ENCODE results near the gene NXT2.
"Not testable (repeated sequence)": the region's sequence is repeated elsewhere in the genome, so short reads cannot be mapped to it uniquely, and the experiment has no call there.

Gene NXT2

DNA sequence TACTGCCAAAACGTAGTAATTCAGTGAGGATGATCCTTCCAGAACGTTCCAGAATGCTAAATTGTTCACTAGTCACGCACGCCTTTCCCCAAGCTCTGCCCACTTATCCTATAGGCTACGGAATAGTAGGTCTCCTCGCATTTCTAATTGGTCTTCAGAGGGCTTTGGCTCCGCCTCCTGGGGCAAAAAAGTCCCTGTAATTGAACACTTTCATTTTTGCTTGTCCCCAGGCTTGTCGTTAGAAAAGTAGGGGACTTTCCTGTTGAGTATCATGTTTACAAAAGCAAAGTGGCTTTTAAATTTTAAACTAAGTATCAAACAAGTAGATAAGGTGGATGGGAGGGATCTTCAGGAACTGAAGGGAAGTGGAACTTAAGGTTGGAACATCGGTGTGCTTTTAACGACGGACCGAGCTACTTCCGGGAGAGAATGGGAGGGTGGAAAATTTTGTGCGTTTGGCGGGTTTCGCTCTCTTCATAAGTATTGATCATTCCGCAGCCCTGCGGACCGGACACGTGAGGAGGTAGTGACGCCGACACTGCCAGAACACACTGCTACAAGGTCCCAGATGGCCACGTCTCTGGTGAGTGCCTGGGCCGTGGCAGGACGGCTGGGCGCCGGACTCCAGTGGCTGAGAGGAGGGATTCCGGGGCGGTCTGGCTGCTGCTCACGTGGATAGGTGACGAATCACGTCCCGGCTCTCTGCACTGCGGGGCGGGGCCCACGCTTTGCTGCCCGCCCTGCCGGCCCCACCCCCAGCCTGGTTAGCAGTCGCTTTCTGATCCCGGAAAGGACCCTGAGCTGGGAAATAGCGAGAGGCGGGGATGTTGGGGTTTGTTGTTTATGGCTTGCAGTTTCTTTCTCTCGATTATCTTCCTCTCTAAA lies at the start of gene NXT2:
NXT2 (plus strand) TSS at position 406 of the 885 bp plus-strand sequence; CDS start at position 569, 163 bp downstream.
- DNase-seq (ENCODE audit: low read depth, low spot score): peak; percentile 95

DNA sequence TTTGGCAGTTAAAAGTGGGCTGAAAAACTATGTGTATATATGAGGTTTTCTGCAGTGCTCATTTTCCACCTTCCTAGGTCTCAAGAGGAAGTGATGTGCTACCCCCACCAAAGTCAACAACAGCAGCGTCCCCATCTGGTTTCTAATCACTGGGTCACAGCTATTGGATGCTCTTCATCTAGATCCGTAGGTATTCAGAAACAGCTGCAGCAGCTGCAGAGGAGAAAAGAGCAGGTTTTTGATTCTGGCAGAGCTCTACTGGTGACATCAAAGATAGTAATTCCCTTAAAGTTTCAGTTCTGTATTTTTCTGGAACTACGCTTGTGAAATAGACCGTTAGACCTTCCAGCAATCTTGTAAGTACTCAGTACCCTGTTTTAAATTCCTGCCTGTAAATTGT lies 49.0 kb upstream of the NXT2 start:
- no peak for DNase-seq (ENCODE audit: low read depth, low spot score)

DNA sequence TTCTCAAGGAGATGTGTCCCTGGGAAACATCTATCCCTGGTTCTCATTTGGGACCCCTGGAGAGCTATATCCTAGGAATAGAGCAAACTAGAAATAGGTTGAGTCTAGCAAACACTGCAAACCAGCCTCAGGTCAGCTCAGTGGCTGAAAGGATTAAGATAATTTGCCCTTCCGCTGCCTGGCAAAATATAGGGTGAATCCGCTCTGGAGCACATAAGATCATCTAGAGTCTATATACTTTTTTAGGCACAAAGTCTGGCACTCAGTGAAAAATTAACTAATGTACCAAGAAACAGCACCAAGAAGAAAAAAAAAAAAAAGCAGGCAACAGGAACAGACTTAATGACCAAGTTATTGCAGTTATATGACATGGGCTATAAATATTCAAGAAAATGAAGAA lies 47.5 kb upstream of the NXT2 start:
- DNase-seq (ENCODE audit: low read depth, low spot score): no peak

DNA sequence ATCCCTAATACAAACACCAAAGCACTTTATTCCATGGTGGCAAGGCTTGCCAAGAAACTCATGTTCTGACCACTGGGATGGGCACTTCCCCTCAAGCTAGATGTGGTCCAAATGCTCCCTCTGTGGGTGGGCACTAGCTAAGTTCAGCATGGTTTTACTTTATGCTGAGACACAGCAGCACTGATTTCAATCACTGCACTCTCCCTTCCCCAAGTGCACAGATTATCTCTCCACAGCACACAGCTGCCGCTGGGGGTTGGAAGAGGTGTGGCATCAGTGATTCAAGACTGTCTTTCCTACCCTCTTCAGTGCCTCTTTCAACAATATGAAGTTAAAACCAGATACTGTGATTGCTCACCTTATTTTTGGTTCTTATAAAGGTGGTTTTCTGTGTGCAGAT lies 38.2 kb upstream of the NXT2 start:
- no peak for DNase-seq (ENCODE audit: low read depth, low spot score)

DNA sequence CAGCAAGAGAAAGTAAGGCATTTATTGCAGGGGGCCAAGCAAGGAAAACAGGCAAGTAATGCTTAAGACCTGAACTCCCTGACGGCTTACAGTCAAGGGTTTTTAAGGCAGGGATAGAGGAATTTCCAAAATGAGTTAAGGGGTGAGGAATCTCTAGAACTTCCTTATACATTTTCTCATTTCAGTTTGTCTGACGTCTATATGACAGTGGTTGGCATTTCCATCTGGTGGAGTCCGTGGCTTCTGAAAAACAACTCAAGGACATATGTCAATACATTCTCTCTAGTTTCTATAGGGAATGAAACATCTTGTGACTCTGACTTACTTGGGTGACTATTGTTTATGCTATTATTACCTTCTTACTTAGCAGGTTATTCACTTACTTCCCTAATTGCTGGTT lies 35.5 kb upstream of the NXT2 start:
- no peak for DNase-seq (ENCODE audit: low read depth, low spot score)

DNA sequence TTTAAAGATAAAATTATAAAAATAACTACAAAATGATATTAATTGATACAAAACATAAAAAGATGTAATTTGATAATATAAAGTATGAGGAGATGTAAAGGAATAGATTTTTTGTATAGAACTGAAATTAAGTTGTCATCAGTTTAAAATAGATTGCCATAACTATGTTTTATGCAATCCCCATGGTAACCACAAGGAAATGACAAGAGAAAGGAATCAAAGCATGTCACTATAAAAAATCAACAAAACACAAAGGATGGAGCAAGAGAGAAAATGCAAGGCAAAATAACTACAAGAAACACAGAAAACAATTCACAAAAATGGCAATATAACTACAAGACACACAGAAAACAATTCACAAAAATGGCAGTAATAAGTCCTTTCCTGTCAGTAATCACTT lies 27.7 kb upstream of the NXT2 start:
- no peak for DNase-seq (ENCODE audit: low read depth, low spot score)

DNA sequence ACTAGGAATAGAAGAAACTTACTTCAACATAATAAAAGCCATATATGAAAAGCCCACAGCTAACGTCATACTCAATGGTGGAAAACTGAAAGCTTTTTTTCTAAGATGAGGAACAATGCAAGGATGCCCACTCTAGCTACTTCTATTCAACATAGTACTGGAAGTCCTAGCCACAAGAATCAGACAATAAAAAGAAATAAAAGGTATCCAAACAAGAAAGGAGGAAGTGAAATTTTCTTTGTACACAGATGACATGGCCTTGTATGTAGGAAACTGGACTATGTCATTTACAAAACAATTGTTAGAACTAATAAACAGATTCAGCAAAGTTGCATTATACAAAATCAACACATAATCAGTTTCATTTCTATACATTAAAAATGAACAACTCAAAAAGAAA lies 25.5 kb upstream of the NXT2 start:
- DNase-seq (ENCODE audit: low read depth, low spot score): no peak

DNA sequence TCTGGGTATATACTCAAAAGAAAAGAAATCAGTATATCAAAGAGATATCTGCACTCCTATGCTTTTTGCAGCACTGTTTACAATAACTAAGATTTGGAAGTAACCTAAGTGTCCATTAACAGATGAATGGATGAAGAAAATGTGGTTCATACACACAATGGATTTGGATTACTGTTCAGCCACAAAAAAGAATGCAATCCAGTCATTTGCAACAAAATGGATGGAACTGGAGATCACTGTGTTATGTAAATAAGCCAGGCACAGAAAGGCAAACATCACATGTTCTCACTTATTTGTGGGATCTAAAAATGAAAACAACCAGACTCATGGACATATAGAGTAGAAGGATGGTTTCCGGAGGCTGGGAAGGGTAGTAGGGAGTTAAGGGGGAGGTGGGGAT lies 17.6 kb upstream of the NXT2 start:
- DNase-seq (ENCODE audit: low read depth, low spot score): no peak

DNA sequence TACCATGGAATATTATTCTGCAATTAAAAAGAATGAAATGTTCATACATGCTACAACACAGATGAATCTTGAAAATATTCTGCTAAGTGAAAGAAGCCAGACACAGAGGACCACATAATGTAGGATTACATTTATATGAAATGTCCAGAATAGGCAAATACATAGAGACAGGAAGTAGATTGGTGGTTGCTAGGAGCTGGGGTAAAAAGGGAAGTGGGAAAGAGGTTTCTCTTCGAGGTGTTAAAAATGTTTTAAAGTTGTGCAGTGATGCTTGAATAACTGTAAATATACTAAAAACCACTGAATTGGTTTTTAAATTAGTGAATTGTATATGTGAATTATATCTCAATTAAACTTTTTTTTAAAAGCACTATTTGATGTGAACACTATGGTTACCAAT lies 3.6 kb upstream of the NXT2 start:
- DNase-seq (ENCODE audit: low read depth, low spot score): no peak

DNA sequence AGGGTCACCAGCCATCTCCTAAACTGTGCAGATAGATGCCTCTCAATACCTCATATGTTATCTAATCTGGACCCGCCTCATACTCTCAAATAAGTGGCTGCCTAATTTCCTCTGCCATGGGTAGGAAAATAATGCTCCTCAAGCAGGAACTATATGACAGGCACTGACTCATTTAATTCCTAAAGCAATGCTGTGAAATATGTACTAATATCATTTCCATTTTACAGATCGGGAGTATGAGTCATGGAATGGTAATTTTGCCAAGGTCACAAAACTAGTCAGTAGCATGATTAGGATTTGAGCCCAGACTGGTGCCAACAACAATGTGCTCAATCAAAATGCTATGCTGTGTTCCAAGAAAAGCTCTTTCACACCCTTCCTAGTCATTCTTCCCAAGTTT lies 3.0 kb upstream of the NXT2 start:
- no peak for DNase-seq (ENCODE audit: low read depth, low spot score)

DNA sequence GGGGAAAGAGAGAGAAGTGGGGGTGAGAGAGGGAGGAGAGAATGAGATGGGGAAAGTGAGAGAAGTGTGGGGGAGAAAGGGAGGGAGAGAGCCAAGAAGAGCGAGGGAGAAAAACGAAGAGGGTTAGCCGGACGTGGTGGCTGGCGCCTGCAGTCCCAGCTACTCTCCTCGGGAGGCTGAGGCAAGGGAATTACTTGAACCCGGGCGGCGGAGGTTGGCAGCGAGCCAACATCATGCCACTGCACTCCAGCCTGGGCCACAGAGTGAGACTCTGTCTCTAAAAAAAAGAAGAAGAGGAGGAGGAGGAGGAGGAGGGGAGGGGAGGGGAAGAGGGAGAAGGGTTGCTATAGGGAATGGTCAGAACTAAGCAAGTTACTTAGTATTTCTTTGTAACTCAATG lies 1.7 kb upstream of the NXT2 start:
- DNase-seq (ENCODE audit: low read depth, low spot score): no peak

DNA sequence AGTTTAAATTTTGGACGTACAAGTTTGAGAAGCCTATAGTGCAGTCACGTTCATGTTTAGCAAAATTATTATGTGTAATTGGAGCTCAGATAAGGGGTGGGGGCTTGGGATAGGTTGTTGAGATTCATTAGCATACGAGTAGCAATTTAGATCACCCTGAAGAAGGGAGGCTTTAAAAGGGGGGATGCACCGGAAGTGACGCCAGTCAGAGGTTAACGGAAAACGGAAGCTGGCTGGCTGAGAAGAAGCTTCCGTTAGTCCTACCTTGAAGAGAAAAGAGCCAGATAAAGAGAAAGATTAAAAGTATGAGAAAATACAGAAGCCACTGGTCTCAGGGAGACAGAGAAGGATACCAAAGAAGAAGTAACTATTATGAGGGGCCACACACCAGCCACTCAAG lies 1.1 kb upstream of the NXT2 start:
- no peak for DNase-seq (ENCODE audit: low read depth, low spot score)

DNA sequence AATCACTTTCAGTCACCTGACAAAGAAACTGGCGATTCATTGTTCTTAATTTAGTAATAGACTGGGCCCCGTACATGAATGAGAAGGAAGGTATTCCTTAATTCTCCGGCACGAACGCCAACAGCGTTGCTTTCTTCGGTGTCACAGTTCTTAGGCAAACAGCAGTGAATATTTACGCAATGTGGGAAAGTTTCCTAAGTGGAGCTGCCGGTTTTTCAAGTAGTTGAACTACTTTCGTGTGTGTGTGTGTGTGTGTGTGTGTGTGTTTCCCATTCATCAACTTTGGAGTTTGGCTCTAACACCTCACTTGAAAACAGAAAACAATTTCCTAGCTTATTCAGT lies 651 bp downstream of the NXT2 start:
- no peak for DNase-seq (ENCODE audit: low read depth, low spot score)

DNA sequence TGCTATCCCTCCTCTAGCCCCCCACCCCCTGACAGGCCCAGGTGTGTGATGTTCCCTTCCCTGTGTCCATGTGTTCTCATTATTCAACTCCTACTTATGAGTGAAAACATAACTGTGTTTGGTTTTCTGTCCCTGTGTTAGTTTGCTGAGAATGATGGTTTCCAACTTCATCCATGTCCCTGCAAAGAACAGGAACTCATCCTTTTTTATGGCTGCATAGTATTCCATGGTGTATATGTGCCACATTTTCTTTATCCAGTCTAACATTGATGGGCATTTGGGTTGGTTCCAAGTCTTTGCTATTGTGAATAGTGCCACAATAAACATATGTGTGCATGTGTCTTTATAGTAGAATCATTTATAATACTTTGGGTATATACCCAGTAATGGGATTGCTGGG lies 2.4 kb downstream of the NXT2 start:
- DNase-seq (ENCODE audit: low read depth, low spot score): not testable (repeated sequence)

DNA sequence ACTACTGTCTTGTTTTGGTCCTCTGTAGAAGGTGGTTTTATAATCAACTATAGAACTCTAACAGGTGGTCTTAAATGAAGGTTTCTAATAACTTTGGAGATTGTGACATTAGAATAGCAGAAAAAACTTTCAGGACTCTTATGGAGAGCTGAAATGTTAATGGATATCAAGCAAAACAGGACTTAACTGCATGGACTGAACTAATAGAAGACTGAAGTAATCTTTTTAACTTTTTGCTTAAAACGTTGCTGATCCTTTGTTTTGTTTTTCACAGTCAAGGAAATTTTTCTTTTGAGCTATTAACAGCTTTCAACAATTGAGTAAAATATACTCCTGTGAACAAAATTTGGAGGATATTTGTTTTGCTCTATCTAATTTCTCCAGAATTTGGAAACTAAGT lies 17.2 kb downstream of the NXT2 start:
- no peak for DNase-seq (ENCODE audit: low read depth, low spot score)

DNA sequence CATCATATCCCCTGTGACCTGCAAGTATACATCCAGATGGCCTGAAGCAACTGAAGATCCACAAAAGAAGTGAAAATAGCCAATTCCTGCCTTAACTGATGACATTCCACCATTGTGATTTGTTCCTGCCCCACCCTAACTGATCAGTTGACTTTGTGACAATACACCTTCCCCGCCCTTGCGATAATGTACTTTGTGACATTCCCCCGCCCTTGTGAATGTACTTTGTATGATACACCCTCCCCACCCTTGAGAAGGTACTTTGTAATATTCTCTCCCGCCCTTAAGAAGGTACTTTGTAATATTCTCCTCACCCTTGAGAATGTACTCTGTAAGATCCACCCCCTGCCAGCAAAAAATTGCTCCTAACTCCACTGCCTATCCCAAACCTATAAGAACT lies 39.4 kb downstream of the NXT2 start:
- not testable (repeated sequence) for DNase-seq (ENCODE audit: low read depth, low spot score)

DNA sequence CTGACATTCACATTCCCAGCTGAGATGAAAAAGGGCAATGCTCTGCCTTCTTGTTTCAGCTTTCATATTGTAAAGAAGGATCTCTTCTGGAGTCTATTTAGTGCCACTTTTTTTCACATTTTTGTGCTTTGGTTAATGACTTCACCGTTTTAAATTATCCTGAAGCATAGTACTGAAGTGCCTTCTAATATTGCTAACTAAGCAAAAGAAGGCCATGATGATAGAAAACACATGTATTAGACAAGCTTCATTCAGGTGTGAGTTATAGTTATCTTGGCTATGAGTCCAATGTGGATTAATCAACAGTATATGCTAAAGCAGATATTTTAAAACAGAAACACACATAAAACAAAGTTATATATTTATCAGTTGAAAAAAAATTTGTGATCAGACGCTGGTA lies 40.4 kb downstream of the NXT2 start:
- DNase-seq (ENCODE audit: low read depth, low spot score): no peak

DNA sequence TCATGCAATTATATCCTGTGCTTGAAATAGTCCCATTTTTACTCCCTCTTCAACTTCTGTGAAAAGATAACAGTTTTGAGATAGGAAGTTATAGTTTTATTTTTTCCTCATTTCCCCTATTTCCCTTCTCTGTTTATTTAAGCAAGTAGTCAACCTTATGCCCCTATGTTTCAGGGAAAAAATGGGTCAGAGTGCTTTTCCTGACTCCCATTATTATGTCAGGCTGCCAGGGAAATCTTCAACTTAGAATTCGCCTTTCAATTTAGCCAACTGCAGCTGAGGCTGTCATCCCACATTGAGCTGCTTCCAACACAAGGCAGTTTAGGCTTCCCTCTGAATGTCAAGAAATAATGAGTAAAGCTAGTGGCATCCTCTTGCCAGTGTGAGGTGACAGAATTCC lies 42.3 kb downstream of the NXT2 start:
- DNase-seq (ENCODE audit: low read depth, low spot score): no peak

DNA sequence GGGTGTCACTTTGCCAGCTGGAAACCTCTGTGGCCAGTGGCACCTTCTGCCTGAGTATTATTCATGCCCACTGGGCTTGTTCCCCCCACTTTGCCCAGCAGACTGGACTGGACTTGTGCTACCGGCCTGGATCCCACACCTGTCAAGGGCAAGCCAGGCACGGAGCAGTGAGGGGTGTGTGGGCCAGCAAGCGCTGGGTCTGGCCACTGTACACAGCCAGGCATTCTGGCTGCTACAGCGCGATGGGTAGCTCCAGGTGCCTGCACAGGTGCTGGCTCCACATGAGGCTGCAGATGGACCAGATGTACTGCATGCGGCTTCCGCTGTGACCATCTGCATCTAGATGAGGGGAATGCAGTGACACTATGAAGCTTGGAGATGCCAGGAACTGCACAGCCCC lies 48.8 kb downstream of the NXT2 start:
- DNase-seq (ENCODE audit: low read depth, low spot score): no peak

DNA sequence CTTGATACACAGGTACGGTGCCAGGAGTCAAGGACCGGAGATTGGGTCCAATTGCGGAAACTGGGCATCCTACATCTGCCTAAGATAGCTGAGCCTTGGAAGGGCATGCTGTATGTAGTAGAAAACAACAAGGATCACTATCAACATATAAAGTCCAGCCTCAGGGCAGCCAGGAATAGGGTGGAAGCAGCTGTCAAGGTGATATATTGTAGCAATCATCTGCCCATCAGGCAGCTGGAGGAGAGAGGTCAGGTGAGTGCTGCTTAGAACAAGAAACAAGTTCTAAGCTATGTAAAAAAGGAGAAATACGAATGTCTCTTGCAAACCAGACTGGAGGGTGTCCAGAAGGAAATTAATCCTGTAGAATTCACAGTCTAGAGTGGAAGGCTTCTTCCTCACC lies 53.5 kb downstream of the NXT2 start:
- DNase-seq (ENCODE audit: low read depth, low spot score): no peak

All from astrocyte of the hippocampus (primary cell).